Erythroblast (primary cell): ENCODE data around the gene IFT52.

ENCODE experiments used
- DNase-seq, 2 experiments: peaks; one replicate each; lab custom pipeline; 2025; lab: John Stamatoyannopoulos, UW
- GATA1 ChIP-seq: IDR thresholded peaks from 2 replicates; pipeline ENCODE4 v1.6.1; 2011; ENCODE audit warnings: low read depth, mild to moderate bottlenecking, control low read depth, low read length, moderate library complexity
- POLR2A ChIP-seq: IDR thresholded peaks from 2 replicates; pipeline ENCODE4 v1.6.1; 2011; ENCODE audit warnings: mild to moderate bottlenecking, low read length

Gene IFT52

DNA sequence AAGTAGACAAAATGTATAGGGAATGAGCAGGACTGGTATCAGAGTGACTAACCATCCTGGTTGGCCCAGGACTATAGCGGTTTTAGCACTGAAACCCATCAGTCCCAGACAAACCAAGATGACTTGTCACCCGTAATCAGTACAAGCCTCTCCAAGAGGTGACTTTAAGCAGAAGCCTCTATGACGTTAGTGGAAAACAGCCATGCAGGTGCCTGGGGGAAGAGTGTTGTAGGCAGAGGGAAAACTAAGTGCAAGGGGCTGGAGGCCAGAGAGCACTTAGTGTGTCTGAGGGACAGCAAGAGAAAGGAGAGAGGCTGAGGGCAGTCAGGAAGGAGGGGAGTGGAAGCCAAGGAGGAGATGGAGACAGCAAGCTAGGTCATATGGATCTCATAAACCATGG is 29.8 kb upstream of the IFT52 start:
- TF ChIP-seq GATA1 (no peak), POLR2A (no peak)
- no peak for DNase-seq

DNA sequence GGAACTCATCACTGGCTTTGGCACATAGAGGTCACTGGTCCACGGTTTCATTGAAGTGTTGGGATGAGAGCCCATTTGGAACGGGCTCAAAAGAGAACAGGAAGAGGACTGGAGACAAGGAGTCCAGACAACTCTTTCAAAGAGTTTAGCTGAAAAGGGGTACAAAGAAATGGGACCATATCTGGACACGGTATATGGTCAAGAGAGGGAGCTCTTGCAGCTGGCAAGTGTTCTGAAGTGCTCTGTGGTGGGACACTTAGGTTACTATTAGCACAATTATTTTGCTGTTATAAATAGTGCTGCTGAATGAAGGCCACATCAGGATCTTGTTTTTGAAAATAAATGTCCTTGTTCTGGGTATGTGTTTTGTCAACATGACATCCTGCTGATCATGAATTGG is 27.3 kb upstream of the IFT52 start:
- TF ChIP-seq GATA1 (no peak), POLR2A (no peak)
- peak; percentile 45 to 46 for DNase-seq

DNA sequence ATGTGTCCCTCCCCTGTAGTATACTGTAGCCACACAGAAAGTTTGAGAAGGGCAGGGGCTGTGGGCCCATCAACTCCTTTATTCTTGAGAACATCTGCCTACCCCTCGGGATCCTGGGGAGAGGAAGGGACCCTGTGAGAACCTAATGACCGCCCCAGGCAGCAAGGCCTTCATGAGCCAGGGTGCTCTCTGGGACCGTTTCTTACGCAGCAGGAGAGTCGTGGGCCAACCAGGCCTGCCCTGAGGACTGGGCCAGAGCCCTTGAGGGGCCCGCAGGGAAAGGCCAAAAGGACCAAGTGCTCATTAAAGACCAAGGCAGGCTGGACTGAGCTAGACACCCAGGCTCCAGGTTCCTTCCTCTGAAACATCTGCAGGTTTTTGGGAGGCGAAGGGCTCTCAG is 26.7 kb upstream of the IFT52 start:
- TF ChIP-seq POLR2A (no peak), GATA1 (no peak)

DNA sequence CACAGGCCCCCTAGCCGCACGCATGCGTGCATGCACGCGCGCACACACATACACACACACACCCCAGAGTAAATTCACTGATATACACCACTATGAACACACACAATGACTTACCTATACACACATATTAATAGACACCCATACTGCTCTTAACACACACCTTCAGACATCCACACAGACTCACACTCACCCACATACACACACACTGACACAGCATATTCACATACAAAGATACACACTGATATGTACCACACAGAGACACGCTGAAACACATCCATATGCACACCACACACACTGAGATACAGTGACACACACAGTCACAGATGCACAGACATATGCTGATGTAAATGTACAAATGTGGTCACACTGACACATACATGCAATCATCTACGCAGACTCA is 26.3 kb upstream of the IFT52 start:
- TF ChIP-seq POLR2A (no peak), GATA1 (no peak)

More for the DNA sequence above, 26.7 kb upstream of the IFT52 start:
- DNase-seq, result no peak

GRCh38 chr20:43564993-43565757 is 25.6 kb upstream of the IFT52 start:
- DNase-seq, result no peak
- TF ChIP-seq POLR2A (no peak), GATA1 (no peak)

More for the DNA sequence above, 26.3 kb upstream of the IFT52 start:
- no peak for DNase-seq

GRCh38 chr20:43565758-43566104 is 25.0 kb upstream of the IFT52 start:
- TF ChIP-seq POLR2A (no peak), GATA1 (no peak)
- no peak for DNase-seq

- TF ChIP-seq POLR2A, result no peak
- no peak for DNase-seq
Observed at GRCh38 chr20:43567477-43567876, 23.3 kb upstream of the IFT52 start.

- DNase-seq, result no peak
- TF ChIP-seq POLR2A (no peak), GATA1 (no peak)
Observed at GRCh38 chr20:43568706-43569105, 22.0 kb upstream of the IFT52 start.

DNA sequence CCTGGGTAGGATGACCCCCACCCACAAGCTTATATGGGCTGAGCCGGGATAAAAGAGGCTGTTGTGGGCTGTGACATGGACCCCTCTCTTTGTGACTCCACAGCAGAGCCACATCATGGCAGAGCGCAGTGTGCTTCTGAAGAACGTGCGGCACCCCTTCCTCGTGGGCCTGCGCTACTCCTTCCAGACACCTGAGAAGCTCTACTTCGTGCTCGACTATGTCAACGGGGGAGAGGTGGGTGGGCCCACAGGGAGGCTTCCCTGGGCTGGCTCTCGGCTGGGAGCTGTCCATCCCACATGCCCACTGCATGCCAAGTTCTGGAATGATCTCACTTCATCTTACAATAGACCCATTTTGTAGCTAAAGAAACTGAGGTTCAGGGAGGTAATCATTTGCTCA is 21.5 kb upstream of the IFT52 start:
- TF ChIP-seq GATA1, result no peak
- no peak for TF ChIP-seq POLR2A
- no peak for DNase-seq

- no peak for DNase-seq
- no peak for TF ChIP-seq GATA1
- no peak for TF ChIP-seq POLR2A
Observed at GRCh38 chr20:43570496-43570895, 20.2 kb upstream of the IFT52 start.

- TF ChIP-seq POLR2A, result no peak
Observed at GRCh38 chr20:43571310-43571709, 19.4 kb upstream of the IFT52 start.

DNA sequence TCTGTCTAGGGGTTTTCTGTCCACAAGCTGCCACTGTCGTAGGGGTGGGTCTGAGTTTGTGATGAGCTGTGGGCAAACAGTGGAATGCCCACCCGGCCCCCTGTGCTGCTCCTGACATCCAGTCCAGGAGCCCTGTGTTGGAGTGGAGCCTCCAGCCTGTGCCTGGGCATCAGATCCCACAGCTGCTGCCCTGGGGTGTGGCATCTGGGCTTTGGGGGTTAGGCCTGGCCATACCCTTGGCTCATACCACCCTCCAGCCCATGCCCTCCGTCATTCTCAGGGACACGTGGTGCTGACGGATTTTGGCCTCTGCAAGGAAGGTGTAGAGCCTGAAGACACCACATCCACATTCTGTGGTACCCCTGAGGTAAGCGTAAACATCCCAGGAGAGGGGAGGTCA is 19.0 kb upstream of the IFT52 start:
- TF ChIP-seq GATA1 (no peak), POLR2A (no peak)
- no peak for DNase-seq

More at GRCh38 chr20:43571310-43571709, 19.4 kb upstream of the IFT52 start:
- DNase-seq, result no peak

DNA sequence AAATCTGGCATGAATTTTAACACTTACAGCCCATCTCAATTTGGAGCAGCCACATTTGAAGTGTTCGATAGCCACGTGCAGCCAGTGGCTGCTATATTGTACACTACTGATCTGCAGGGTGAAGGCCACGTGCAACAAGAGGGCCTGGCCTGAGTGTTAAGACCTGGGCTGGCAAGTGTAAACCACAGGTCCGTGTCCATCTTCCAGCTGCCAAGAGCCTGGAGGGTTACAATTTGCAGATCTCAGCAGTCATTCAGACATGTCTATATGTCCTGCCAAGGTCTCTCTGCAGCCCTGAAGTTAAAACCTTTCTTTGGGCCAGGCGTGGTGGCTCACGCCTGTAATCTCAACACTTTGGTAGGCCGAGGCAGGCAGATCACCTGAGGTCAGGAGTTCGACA is 17.8 kb upstream of the IFT52 start:
- TF ChIP-seq GATA1, result no peak
- no peak for TF ChIP-seq POLR2A
- DNase-seq, result no peak

- no peak for DNase-seq
Observed at GRCh38 chr20:43576108-43576507, 14.6 kb upstream of the IFT52 start.

DNA sequence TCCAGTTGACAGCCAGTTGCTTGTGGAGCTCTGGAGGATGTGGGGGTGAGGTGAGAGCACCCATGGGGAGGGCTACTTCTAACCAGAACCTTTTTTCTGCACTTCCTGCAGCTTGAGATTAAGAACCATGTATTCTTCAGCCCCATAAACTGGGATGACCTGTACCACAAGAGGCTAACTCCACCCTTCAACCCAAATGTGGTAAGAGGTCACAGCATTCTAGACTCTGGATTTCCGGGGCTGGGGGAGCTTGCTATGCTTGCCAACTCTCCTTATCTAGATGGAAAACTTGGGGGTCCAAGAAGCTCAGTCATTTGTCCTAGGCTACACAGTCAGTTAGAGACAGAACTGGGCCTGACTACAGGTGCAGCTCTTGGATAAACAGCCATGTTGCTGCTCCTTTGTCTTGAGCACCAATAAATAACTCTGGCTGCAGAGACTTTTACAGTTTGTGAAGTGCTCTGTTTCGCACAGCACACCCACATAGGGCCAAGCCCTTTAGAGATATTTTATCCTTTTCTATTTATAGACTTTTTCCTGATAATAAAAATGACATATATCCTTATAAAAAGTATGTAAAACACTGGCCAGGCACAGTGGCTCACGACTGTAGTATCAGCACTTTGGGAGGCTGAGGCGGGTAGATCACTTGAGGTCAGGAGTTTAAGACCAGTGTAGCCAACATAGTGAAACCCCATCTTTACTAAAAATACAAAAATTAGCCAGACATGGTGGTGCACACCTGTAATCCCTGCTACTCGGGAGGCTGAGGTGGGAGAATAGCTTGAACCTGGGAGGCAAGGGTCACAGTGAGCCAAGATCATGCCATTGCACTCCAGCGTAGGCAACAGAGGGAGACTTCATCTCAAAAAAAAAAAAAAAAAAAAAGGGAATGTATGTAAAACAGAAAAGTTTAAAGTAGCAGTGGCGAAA is 10.6 kb upstream of the IFT52 start:
- peak; percentile 18 to 63 for DNase-seq
- TF ChIP-seq GATA1 (no peak), POLR2A (no peak)

More at GRCh38 chr20:43576108-43576507, 14.6 kb upstream of the IFT52 start:
- no peak for TF ChIP-seq GATA1
- TF ChIP-seq POLR2A, result no peak
